Stimulated activated CD8-positive, alpha-beta memory T cell treated with anti-CD3 and anti-CD28 coated beads, Interleukin-2, amount 100 ng/mL, for 1 hour (primary cell): ENCODE data around the gene E2F3.
"Not testable (repeated sequence)": the region's sequence is repeated elsewhere in the genome, so short reads cannot be mapped to it uniquely, and the experiment has no call there.

Experiments
- DNase-seq, 2 donors: peaks; one replicate each; pipeline ENCODE4 v3.0.0-alpha.2; 2020; ENCODE audit warnings: low read depth in 2 of 2

The E2F3 gene

DNA sequence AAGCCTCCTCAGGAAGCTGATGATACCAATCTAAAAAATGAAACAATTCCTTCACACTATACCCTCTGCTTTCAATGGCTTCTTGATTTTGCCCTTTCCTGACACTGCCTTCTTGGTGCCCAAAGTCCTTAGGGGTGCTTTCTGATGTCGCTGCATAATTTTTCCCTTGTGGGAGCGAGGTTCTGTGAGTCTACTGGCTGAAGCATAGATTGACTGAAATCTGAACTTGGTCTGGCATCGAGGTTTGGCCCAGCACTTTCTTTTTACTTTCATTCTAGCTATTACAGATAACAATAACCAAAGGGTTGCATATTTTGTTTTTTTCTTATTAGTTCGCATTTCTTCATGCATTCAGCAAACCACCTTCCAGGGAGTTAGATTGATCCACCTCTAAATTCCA, 65.8 kb downstream of the E2F3 start:
- DNase-seq = no peak

DNA sequence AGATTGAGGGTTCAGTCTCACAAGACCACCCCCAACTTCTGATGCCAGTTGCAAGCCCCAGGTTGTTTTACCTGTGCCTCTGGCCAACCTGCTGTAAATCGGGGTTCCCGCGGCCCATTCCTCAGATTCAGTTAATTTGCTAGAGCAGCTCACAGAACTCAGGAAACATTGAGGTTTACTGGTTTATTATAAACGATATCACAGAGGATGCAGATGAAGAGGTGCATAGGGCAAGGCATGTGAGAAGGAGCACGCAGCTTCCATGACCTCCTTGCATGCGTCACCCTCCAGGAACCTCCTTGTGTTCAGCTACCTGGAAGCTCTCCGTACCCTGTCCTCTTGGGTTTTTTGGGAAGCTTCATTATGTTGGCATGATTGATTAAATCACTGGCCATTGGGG, 66.5 kb downstream of the E2F3 start:
- no peak for DNase-seq

GRCh38 chr6:20472748-20473147, 71.1 kb downstream of the E2F3 start:
- no peak for DNase-seq

- DNase-seq = no peak
These were observed 71.8 kb downstream of the E2F3 start for GRCh38 chr6:20473518-20473917.

DNA sequence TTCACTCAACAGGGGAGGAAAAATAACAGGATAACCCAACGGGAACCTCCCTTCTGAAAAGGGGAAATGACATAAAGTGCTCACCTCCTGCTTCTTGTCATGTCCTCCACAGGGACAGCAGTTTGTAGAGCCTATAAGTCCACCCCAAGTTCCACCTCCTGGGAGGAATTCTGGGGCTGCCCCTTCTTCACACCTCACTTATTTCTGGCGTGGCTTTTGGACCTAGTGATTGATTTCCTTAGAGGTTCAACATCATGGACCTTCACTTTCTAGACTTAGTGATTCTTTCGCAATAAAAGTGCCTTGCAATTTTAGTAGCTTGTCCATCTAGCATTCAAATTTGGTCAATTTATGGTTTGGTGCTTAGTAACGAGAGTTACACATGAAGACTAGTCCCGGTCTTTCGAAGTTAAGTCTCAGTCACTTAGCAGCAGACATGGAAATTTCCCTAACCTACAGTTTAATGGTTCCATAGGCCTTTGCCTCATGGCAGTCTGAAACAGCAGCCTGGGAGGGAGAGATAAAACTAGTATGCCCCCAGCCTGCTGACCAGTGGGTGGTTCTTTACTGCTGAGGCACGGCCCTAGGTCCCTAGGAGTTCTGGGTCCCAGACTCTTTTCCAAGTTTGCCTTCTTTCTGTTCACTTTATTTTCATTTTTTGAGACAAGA, 73.3 kb downstream of the E2F3 start:
- no peak for DNase-seq

DNA sequence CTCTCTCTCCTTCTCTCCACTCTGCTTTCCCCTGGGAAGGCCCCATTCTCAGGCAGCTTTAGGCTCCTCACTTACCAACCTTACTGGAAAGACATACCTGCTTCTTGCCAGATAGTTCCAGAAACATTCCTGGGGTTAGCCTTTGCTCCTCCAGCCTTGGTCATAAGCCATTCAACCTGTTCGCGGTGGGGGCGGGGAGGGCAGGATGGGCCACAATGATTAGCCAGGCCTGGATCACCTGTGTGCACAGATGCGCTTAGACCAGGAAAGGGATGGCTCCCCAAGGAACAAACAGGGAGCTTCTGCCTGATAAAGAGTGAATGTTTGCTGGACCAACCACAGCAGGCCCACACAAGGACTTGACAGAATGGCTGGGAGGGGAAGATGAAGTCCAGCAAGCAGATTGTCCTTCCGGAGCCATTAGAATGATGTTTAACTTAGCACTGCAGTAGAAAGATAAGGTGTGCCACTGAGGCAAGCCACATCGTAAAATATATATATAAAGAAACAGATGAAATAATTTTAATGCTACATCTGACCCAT, 74.9 kb downstream of the E2F3 start:
- no peak for DNase-seq

GRCh38 chr6:20477485-20477884, 75.8 kb downstream of the E2F3 start:
- no peak for DNase-seq

- no peak for DNase-seq
These were observed 77.4 kb downstream of the E2F3 start for GRCh38 chr6:20479060-20479459.

DNA sequence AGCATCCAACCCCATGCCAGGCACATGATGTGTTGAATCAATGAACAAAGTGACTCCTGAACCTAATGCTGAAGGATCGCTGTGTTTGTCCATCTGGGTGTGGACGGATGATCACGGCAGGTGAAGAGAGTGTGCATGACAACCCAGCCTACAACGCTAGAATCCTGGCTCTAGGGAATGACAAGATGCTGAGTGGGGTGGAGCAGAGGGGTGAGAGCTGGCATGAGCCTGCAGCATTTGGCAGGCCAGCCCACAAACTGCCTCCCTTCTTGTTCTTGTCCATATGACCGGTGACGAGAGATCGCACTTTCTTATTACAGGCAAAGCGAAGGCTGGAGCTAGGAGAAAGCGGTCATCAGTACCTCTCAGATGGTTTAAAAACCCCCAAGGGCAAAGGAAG, 77.8 kb downstream of the E2F3 start:
- no peak for DNase-seq

DNA sequence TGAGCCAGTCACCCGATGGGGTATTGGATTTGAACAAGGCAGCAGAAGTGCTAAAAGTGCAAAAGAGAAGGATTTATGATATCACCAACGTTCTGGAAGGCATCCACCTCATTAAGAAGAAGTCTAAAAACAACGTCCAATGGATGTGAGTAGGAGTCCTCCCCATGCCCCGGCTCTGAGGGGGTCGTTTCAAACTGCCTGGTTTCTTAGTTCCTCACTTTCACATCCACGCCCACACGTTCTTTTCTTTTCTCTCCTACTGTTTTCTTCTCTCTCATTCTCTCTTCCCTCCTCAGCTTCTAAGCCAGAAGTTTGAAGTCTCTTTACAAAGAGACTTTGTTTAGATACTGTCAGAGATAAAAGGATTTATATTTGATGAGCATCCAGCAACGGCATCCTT, 79.6 kb downstream of the E2F3 start:
- DNase-seq = no peak

GRCh38 chr6:20483887-20484497, 82.3 kb downstream of the E2F3 start:
- no peak for DNase-seq

DNA sequence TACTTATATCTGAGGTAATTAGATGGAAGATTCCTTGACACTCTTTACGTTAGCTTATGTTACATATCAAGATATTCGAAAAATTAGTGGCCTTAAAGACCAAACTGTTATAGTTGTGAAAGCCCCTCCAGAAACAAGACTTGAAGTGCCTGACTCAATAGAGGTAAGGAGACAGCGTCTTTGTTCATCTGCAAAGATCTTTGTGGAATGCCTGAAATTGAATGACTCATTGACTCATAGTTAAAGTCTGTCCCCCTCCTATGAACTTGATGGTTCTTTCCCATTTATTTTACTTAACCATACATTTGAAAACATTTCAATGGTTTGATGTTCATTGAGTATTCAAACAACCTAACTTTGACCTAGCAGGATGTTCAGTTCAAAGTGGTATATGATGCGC, 85.0 kb downstream of the E2F3 start:
- no peak for DNase-seq

GRCh38 chr6:20487669-20488375, 86.1 kb downstream of the E2F3 start:
- DNase-seq = no peak

- no peak for DNase-seq
These were observed 88.9 kb downstream of the E2F3 start for GRCh38 chr6:20490591-20490990.

DNA sequence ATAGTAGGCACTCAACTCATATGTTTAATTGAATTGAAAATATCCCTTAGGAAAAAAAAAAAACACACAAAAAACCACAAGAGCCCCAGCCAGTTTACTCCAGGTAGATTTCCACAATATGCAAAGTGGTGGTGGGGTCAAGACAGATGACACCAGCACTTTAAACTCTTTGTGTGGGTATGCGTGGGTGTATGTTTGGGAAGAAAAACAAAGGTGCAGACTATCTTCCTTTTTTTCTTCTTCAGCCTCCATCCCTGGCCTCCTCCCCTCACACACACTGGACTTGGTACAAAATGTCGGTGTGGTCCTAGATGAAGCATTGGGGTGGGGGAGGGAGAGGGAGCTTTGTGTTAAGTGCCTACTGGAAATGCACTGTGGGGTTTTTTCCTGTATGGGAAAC, 90.4 kb downstream of the E2F3 start:
- DNase-seq = no peak

GRCh38 chr6:20497216-20498040, 95.7 kb downstream of the E2F3 start:
- no peak for DNase-seq

GRCh38 chr6:20498041-20498385, 96.3 kb downstream of the E2F3 start:
- no peak for DNase-seq

- DNase-seq = no peak
These were observed 107.5 kb downstream of the E2F3 start for GRCh38 chr6:20509212-20509611.

DNA sequence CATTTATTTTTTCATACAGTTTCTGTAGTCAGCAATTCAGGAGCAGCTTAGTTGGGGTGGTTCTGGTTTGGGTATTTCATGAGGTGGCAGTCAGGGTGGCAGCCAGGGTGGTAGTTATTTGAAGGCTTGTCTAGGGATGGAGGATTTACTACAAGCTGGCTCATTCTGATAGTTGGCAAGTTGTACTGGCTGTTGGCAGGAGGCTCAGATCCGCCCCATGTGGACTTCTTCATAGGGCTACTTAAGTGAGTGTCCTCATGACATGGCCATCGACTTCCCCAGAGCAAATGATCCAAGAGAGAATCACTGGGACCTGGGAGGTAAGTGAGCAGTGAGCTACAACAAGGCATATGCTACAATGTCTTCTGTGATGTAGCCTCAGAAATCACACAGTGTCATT, 110.2 kb downstream of the E2F3 start:
- DNase-seq = no peak

DNA sequence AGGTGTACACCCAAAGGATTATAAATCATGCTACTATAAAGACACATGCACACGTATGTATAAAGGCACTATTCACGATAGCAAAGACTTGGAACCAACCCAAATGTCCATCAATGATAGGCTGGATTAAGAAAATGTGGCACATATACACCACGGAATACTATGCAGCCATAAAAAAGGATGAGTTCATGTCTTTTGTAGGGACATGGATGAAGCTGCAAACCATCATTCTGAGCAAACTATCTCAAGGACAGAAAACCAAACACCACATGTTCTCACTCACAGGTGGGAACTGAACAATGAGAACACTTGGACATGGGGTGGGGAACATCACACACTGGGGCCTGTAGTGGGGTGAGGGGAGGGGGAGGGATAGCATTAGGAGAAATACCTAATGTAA, 123.5 kb downstream of the E2F3 start:
- not testable (repeated sequence) for DNase-seq

- not testable (repeated sequence) for DNase-seq
These were observed 127.4 kb downstream of the E2F3 start for GRCh38 chr6:20529086-20529448.

DNA sequence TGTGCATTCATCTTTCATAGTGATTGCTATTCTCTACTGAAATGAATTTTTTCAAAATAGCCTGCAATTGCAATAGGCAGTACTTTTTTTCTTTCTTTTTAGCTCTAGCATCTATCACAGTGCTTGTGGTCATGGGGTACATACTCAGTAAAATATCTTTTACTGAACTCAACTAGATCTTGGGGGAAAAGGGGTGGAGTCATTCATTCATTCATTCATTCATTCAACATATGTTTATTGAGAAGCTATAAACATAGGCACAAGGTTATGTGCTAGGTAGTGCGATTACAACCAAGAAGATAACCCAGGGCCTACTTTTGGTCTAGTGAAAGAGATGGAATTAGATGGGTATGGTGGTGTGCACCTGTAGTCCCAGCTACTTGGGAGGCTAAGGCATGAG, 131.2 kb downstream of the E2F3 start:
- no peak for DNase-seq
